ENCODE results near the gene NGEF. TPM values are rescaled to one million over a fixed set of nuclear protein-coding genes. Genes with fewer than 3 reads are reported as not detected.

NGEF gene
- total RNA-seq, 4 donors from 2014 or later: 14.4 to 25.0 (median 17.9) TPM

- Histone ChIP-seq H3K27me3 (peaks cover 2% of the 10 kb centered on the region), H3K4me3 (no peak overlapping the region), H3K4me1 (no peaks in the 10 kb centered on the region), H3K27ac (no peak overlapping the region), H3K9me3 (no peaks in the 10 kb centered on the region), H3K36me3 (no peaks in the 10 kb centered on the region)
- WGBS: 77% methylated on average over 5 of the region's 5 CpGs
- no peak for TF ChIP-seq POLR2A (IDR thresholded peaks at IDR 0.05)
- DNase-seq (ENCODE audit: low spot score in 2 of 2): no peak
These were observed 57.2 kb downstream of the NGEF start for GRCh38 chr2:232955856-232956255.

GRCh38 chr2:232954691-232955090, 58.4 kb downstream of the NGEF start:
- WGBS: 92% methylated on average over 10 of the region's 10 CpGs
- peaks cover 2% of the 10 kb centered on the region for H3K27me3 ChIP-seq
- no peak for TF ChIP-seq CTCF (IDR thresholded peaks at IDR 0.05)
- H3K4me3 ChIP-seq: no peak overlapping the region
- DNase-seq (ENCODE audit: low spot score in 2 of 2): no peak
- H3K9me3 ChIP-seq: no peaks in the 10 kb centered on the region
- no peaks in the 10 kb centered on the region for H3K36me3 ChIP-seq
- H3K27ac ChIP-seq: no peak overlapping the region
- H3K4me1 ChIP-seq: no peaks in the 10 kb centered on the region

- H3K27me3 ChIP-seq: peaks cover 2% of the 10 kb centered on the region
- H3K9me3 ChIP-seq: no peaks in the 10 kb centered on the region
- no peak overlapping the region for H3K27ac ChIP-seq
- no peak for TF ChIP-seq EP300 (IDR thresholded peaks at IDR 0.05)
- no peak for DNase-seq (ENCODE audit: low spot score in 2 of 2)
- H3K36me3 ChIP-seq: no peaks in the 10 kb centered on the region
- no peak overlapping the region for H3K4me3 ChIP-seq
- 37% methylated on average over 7 of the region's 7 CpGs for WGBS
- H3K4me1 ChIP-seq: no peaks in the 10 kb centered on the region
These were observed 61.2 kb downstream of the NGEF start for GRCh38 chr2:232951891-232952290.

- 90% methylated on average over 11 of the region's 11 CpGs for WGBS
- Histone ChIP-seq H3K4me1 (no peaks in the 10 kb centered on the region), H3K27ac (no peak overlapping the region), H3K27me3 (peaks cover 2% of the 10 kb centered on the region), H3K9me3 (no peaks in the 10 kb centered on the region), H3K36me3 (no peaks in the 10 kb centered on the region), H3K4me3 (no peak overlapping the region)
- no peak for TF ChIP-seq POLR2A (IDR thresholded peaks at IDR 0.05)
- no peak for TF ChIP-seq CTCF (IDR thresholded peaks at IDR 0.05)
- TF ChIP-seq POLR2AphosphoS5 (IDR thresholded peaks at IDR 0.05): no peak
- no peak for TF ChIP-seq EP300 (IDR thresholded peaks at IDR 0.05)
- DNase-seq (ENCODE audit: low spot score in 2 of 2): no peak
These were observed 61.9 kb downstream of the NGEF start for GRCh38 chr2:232951181-232951580.

GRCh38 chr2:232950751-232951150, 62.3 kb downstream of the NGEF start:
- Histone ChIP-seq H3K27ac (no peak overlapping the region), H3K27me3 (peaks cover 2% of the 10 kb centered on the region), H3K4me1 (no peaks in the 10 kb centered on the region), H3K4me3 (no peak overlapping the region), H3K9me3 (no peaks in the 10 kb centered on the region), H3K36me3 (no peaks in the 10 kb centered on the region)
- no peak for DNase-seq (ENCODE audit: low spot score in 2 of 2)
- TF ChIP-seq CTCF (IDR thresholded peaks at IDR 0.05) (no peak), POLR2A (IDR thresholded peaks at IDR 0.05) (no peak), POLR2AphosphoS5 (IDR thresholded peaks at IDR 0.05) (no peak), EP300 (IDR thresholded peaks at IDR 0.05) (no peak)
- WGBS: 81% methylated on average over 8 of the region's 8 CpGs

- TF ChIP-seq CTCF (IDR thresholded peaks at IDR 0.05): no peak
- no peaks in the 10 kb centered on the region for H3K36me3 ChIP-seq
- H3K4me1 ChIP-seq: no peaks in the 10 kb centered on the region
- no peak overlapping the region for H3K27ac ChIP-seq
- no peaks in the 10 kb centered on the region for H3K9me3 ChIP-seq
- no peak overlapping the region for H3K4me3 ChIP-seq
- no peak for DNase-seq (ENCODE audit: low spot score in 2 of 2)
- H3K27me3 ChIP-seq: peaks cover 2% of the 10 kb centered on the region
- 91% methylated on average over 4 of the region's 4 CpGs for WGBS
These were observed 64.0 kb downstream of the NGEF start for GRCh38 chr2:232949016-232949415.

Measured in suprapubic skin (tissue), 4 donors.